Thymus (tissue), 11 donors: ENCODE data around the gene CNPY1. TPM values are rescaled to one million over a fixed set of nuclear protein-coding genes. Genes with fewer than 3 reads are reported as not detected.
A peak's percentile ranks its signal among the peaks of the same experiment; 100 is the strongest.

ENCODE experiments used
- DNase-seq, 9 donors: peaks; one replicate each; pipeline ENCODE4 v3.0.0-alpha.2; 2013; ENCODE audit warnings: low spot score in 9 of 9, low read depth in 6 of 9, missing footprints in 1 of 9
- H3K27ac ChIP-seq, 2 donors: one replicate each; pipeline ENCODE4 v1.5.1; 2013; ENCODE audit warnings: control low read depth in 1 of 2, low read depth in 1 of 2, low read length in 1 of 2, mild to moderate bottlenecking in 1 of 2, moderate library complexity in 1 of 2
- H3K27me3 ChIP-seq, 2 donors: one replicate each; pipeline ENCODE4 v1.5.1; 2013; ENCODE audit warnings: low read length in 1 of 2; ENCODE audit not compliant: control insufficient read depth in 2 of 2, insufficient read depth in 1 of 2
- H3K36me3 ChIP-seq, 2 donors: one replicate each; pipeline ENCODE4 v1.5.1; 2013; ENCODE audit warnings: low read length in 1 of 2, mild to moderate bottlenecking in 1 of 2, moderate library complexity in 1 of 2; ENCODE audit not compliant: control insufficient read depth in 2 of 2, insufficient read depth in 2 of 2
- H3K4me1 ChIP-seq, 2 donors: one replicate each; pipeline ENCODE4 v1.5.1; 2013; ENCODE audit warnings: low read length in 2 of 2; ENCODE audit not compliant: control insufficient read depth in 2 of 2, insufficient read depth in 2 of 2
- H3K4me3 ChIP-seq, 2 donors: one replicate each; pipeline ENCODE4 v1.5.1; 2013; ENCODE audit warnings: low read length in 2 of 2, control low read depth in 1 of 2, mild to moderate bottlenecking in 1 of 2
- H3K9me3 ChIP-seq, 2 donors: one replicate each; pipeline ENCODE4 v1.5.1; 2013; ENCODE audit warnings: low read length in 1 of 2, mild to moderate bottlenecking in 1 of 2; ENCODE audit not compliant: control insufficient read depth in 2 of 2, insufficient read depth in 1 of 2
- WGBS: extraction: QIAGEN DNeasy Blood & Tissue Kit; methylation state at CpG from one replicate; pipeline ENCODE4 v1.1.7; 2013; 5-methylcytosine and 5-hydroxymethylcytosine counted together
- polyA plus RNA-seq: library from polyadenylated mRNA; stranded (reverse); fragments of 200-250 nt; gene quantifications from one replicate; pipeline ENCODE4 v1.2.3, GENCODE V29; 2013
- total RNA-seq: library from RNA; stranded (reverse); fragments of 120-200 nt; gene quantifications from one replicate; pipeline ENCODE4 v1.2.4, GENCODE V29; 2013
- donor health status: healthy.

Gene CNPY1
- total and polyA plus RNA-seq, 2 donors, result 0.05 TPM; not detected in 1

DNA sequence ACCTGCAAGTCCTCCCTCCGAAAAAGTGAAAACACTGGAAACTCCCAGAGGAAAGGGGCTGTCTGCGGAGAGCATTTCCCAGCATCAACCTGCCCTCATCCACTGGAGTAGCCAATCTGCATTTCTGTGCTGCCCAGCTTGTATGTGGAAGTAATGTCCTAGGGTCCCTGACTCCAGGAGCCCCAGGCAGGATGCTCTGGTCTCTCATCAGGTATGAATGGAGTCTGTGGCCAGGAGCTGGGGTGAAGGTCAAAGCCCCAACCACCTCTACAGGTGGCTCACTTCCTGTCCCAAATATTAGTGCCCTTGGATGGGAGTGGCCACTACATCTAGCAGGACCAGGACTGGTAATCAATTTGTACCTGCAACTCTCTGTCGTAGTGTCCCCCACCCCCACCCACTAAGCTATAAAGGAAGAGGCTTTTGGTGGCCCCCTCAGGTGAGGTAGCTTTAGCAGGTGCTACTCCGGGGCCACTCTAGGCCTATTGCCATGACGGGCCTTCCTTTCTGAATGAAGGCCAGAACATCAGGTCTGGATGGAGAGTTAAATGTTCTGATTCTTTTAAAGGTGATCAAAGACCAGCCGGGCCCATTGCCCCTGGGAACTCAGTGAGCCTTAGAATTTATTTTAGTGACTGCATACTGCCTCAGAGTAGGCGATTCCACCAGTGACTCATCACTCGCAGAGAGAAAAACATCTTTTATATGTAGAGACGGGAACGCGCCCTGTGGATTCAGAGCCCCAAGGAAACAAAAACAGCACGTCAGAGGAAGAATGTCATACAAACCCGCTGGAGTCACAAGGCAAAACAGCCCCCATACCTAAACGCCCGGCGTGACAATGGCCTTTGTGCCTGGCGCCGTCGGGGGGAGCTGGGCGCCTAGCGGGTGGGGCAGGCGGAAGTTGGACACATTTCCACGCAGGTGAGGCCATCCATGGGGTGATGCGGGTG, 75.4 kb downstream of the CNPY1 start:
- Histone ChIP-seq H3K9me3 (no peaks in the 10 kb centered on the region), H3K4me1 (peaks cover 0 to 8% of the 10 kb centered on the region in 2 donors), H3K36me3 (no peaks in the 10 kb centered on the region), H3K27ac (no peak overlapping the region), H3K4me3 (no peak overlapping the region), H3K27me3 (peaks cover 91 to 100% of the 10 kb centered on the region in 2 donors)
- WGBS, result 8% methylated on average over 24 of the region's 24 CpGs
- DNase-seq, result no peak

DNA sequence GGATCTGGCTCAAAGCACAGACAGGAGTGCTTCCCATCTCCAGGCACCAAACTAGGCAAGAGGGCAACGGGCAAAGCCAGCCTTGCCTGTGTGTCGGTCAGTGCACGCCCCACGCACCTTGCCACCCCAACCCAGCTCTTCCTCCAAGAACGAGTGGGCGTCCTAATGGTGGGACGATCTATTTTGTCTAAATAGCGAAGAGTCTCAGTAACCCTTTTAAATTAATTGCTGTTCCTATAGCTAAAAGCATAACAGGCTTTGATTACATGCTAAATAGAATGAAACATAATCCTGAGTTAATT, 76.2 kb downstream of the CNPY1 start:
- H3K27ac ChIP-seq, result no peak overlapping the region
- 32% methylated on average over 8 of the region's 8 CpGs for WGBS
- peaks cover 96 to 100% of the 10 kb centered on the region in 2 donors for H3K27me3 ChIP-seq
- peaks cover 0 to 8% of the 10 kb centered on the region in 2 donors for H3K4me1 ChIP-seq
- H3K36me3 ChIP-seq, result no peaks in the 10 kb centered on the region
- H3K9me3 ChIP-seq, result no peaks in the 10 kb centered on the region
- no peak for DNase-seq
- no peak overlapping the region for H3K4me3 ChIP-seq

DNA sequence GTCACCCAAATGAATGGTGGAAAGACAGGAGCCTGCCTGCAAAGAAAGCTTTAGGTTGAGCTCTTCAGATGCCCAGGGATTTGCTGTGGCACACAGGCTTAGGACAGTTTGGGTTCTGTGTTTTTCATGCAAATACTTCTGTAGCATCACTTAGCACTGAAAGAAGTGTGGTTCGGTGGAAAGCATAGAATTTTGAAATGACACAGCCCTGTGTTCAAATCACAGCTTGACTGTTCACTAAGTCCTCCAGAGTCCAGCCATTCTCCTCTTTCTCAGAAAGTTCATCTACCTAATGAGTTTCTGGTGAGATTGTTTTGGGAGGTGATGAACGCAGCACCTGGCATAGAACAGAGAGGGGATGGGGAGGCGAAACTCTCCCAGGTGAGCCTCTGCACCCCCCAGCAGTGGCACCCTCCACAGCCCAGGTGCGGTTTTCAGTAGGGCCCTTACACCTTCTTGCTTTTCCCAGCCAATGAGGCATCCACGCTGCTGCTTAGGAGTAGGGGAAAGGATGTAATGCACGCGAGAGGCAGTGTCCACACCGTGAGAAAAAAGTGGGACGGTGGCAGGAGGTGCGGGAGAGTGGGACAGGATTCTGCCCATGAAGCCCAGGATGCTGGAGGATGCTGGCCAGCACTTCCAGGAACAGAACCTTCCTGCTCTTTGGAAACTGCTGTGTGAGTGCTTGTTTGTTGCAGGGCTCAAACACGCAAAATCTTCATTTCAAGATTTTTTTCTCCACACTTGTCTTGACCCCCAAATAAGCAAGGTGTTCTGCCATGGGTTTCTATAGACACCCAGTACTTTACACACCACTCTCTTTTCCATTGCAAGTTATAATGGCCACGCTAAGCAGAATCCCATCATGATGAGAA, 76.8 kb downstream of the CNPY1 start:
- Histone ChIP-seq H3K36me3 (no peaks in the 10 kb centered on the region), H3K27me3 (peaks cover 97 to 100% of the 10 kb centered on the region in 2 donors), H3K4me1 (peaks cover 0 to 8% of the 10 kb centered on the region in 2 donors), H3K4me3 (no peak overlapping the region), H3K27ac (no peak overlapping the region), H3K9me3 (no peaks in the 10 kb centered on the region)
- no peak for DNase-seq
- 13% methylated on average over 12 of the region's 12 CpGs for WGBS

DNA sequence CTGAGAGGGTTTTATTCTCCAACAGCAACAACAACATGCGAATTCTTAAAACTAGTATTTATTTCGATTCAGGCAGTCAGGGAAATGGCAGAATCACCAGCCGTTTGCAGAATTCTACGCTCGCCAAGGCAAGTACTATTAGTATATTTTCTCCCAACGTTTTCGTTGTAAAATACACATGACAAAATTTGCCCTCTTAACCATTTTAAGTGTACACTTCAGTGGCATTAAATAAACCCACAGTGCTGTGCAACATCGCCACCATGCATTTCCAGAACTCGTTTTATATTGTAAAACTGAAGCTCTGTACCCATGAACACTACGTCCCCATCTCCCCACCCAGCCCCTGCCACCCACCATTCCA, 77.6 kb downstream of the CNPY1 start:
- Histone ChIP-seq H3K36me3 (no peaks in the 10 kb centered on the region), H3K27me3 (peaks cover 94 to 100% of the 10 kb centered on the region in 2 donors), H3K9me3 (no peaks in the 10 kb centered on the region), H3K4me3 (no peak overlapping the region), H3K27ac (no peak overlapping the region), H3K4me1 (peaks cover 0 to 8% of the 10 kb centered on the region in 2 donors)
- no peak for DNase-seq
- WGBS, result 14% methylated on average over 10 of the region's 10 CpGs

DNA sequence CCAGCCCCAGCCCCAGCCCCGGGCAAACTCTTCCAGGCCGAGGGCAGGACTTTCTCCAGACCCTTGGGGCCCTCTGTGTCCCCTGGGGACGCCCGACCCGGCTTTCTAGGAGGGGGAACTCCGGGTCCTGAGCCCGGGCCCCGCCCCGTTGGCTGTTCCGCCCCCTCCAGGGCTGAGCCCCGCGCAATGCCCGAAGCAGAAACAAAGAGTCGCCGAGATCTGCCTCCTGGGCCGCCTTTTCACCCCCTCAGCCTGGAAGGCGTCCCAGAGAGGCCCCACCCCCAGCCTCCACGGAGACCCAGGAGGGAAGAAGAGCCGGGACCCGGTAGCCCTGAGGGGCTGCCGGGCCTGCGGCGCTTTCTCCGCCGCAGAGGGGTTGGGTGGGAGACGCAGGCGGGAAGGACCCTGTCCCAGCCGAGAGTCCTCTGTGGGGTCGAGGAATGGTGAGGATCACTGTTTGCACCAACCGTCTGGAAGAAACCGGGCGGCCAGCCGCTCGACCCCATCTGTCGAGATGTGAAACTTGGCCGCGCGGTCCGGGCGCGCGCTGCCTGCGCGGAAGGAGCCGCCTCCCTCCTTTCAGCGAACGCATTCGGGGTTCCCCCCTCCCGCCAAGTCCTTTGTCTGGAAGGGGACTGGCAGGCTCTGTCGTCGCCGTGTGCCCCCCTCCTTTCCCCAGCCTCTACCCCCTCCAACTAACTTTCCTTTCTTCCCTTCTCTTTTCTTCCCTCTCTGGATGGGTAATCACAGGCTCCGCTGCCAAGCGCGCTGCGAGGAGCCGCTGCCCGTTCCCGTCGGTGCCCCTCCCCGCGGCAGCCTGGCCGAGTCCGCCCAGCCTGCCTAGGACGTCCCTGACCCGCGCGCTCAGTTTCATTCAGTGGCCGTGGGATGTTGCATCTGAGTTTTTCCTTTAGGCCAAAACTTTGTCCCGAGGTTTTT, 78.2 kb downstream of the CNPY1 start:
- Histone ChIP-seq H3K27me3 (peaks cover 93 to 100% of the 10 kb centered on the region in 2 donors), H3K4me1 (peaks cover 0 to 8% of the 10 kb centered on the region in 2 donors), H3K9me3 (peaks cover 0 to 6% of the 10 kb centered on the region in 2 donors), H3K36me3 (no peaks in the 10 kb centered on the region), H3K27ac (no peak overlapping the region), H3K4me3 (no peak overlapping the region)
- 4% methylated on average over 70 of the region's 70 CpGs for WGBS
- no peak for DNase-seq

DNA sequence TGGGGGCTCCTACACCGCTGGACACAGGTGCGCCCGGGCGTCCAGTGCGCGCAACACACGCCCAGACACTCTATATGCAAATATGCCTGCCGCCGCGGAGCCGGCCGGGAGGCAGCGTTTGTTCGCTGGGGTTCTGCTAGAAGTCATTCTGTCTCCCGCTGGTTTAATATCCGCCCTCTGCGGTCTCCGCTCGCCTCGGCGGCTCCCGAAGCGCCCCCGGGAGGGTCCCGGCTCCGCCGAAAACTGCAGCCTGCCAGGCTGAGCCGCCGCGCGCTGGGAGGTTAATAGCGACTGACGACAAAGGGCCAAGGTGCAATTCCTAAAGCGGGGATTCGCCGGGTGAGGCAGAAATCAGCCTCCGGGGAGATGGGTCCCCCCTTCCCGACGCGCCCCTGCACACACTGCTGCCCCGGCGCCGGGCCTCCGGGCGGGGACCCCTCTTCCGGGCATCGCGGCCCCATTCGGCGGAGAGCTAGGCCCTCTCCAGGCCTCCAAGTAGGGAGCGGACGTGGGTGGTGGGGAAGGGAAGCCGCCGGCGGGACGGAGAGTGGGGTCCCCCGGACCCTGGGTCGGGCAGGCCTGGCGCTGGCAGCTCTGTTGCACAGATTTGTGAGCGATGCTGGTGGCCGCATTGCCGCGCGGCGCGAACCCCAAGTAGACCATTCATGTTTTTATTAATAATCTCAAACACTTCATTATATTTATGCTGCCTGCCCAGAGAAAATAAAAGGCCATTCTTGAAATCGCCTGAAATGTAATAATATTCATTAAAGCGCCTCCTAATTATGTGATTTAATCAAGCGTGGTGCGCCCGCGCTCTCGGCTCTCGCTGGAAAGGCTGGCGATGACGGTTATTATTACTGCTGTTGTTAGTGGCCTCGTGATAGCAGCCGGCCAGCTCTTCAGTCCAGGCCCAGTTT, 79.3 kb downstream of the CNPY1 start:
- H3K27me3 ChIP-seq, result peaks cover 88 to 99% of the 10 kb centered on the region in 2 donors
- 4% methylated on average over 78 of the region's 78 CpGs for WGBS
- H3K9me3 ChIP-seq, result peaks cover 0 to 7% of the 10 kb centered on the region in 2 donors
- peaks cover 0 to 8% of the 10 kb centered on the region in 2 donors for H3K4me1 ChIP-seq
- no peaks in the 10 kb centered on the region for H3K36me3 ChIP-seq
- H3K4me3 ChIP-seq, result no peak overlapping the region
- H3K27ac ChIP-seq, result no peak overlapping the region
- DNase-seq, result peak in 5 of 9 donors; percentile 13 to 63 (median 38)

DNA sequence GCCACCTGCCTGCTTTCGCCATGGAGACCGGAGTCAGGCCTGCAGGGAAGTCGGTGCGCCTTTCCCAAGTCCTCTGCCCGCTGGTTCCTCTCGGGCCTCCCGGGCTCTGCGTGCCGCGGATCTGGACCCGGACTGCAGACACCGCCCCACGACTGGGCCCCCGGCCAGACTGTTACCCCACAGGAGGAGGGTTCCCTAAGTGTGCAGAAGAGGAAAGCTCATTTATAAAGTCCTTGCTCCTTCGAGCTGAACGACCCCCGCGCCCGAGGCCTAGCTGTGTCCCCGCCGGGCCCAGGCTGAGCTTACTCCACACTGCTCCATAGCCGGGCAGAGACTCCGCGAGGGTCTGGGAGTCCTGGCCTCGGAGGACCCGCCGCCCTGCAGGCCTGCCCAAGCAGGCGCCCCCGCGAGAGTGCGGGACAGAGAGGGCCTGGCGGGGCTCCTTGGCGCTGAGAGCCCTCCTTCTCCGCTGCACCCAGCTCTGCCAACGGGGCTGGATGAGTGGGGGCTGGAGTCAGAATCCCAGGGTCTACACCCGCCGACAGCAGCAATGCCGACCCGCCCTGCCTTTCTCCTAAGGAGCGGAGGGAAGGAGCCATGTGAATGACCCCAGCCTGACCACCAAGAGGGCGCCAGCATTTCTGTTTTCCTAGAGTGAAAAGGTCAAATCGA, 80.1 kb downstream of the CNPY1 start:
- Histone ChIP-seq H3K4me1 (peaks cover 0 to 8% of the 10 kb centered on the region in 2 donors), H3K27ac (no peak overlapping the region), H3K27me3 (peaks cover 88 to 99% of the 10 kb centered on the region in 2 donors), H3K36me3 (no peaks in the 10 kb centered on the region), H3K4me3 (no peak overlapping the region), H3K9me3 (peaks cover 0 to 7% of the 10 kb centered on the region in 2 donors)
- WGBS, result 8% methylated on average over 42 of the region's 42 CpGs
- no peak for DNase-seq
